ENCODE measurements around the gene VWC2L. TPM values are rescaled to one million over a fixed set of nuclear protein-coding genes. Genes with fewer than 3 reads are reported as not detected.

Gene VWC2L
- total RNA-seq, 1 donor from 2014 or later = not detected

GRCh38 chr2:214451516-214452275, 40.8 kb downstream of the VWC2L start:
- no peak overlapping the region for H3K27ac Mint-ChIP-seq (ENCODE audit: unreplicated experiment)
- H3K4me3 Mint-ChIP-seq (ENCODE audit: unreplicated experiment) = no peak overlapping the region
- DNase-seq (ENCODE audit: low spot score) = no peak
- no peaks in the 10 kb centered on the region for H3K9me3 Mint-ChIP-seq (ENCODE audit: unreplicated experiment)
- peaks cover 4% of the 10 kb centered on the region for H3K27me3 Mint-ChIP-seq (ENCODE audit: unreplicated experiment)
- no peak for TF ChIP-seq CTCF (IDR thresholded peaks at IDR 0.05; ENCODE audit: unreplicated experiment)
- H3K36me3 Mint-ChIP-seq (ENCODE audit: low read depth, unreplicated experiment) = no peaks in the 10 kb centered on the region
- H3K4me1 Mint-ChIP-seq (ENCODE audit: unreplicated experiment) = no peaks in the 10 kb centered on the region

- Mint-ChIP-seq H3K27me3 (ENCODE audit: unreplicated experiment) (peaks cover 9% of the 10 kb centered on the region), H3K4me3 (ENCODE audit: unreplicated experiment) (no peak overlapping the region), H3K27ac (ENCODE audit: unreplicated experiment) (no peak overlapping the region), H3K9me3 (ENCODE audit: unreplicated experiment) (no peaks in the 10 kb centered on the region), H3K4me1 (ENCODE audit: unreplicated experiment) (peaks cover 3% of the 10 kb centered on the region), H3K36me3 (ENCODE audit: low read depth, unreplicated experiment) (no peaks in the 10 kb centered on the region)
- no peak for TF ChIP-seq CTCF (IDR thresholded peaks at IDR 0.05; ENCODE audit: unreplicated experiment)
- DNase-seq (ENCODE audit: low spot score) = no peak
These were observed 54.7 kb downstream of the VWC2L start for GRCh38 chr2:214465363-214466146.

- Mint-ChIP-seq H3K36me3 (ENCODE audit: low read depth, unreplicated experiment) (no peaks in the 10 kb centered on the region), H3K27me3 (ENCODE audit: unreplicated experiment) (peaks cover under 1% of the 10 kb centered on the region), H3K27ac (ENCODE audit: unreplicated experiment) (no peak overlapping the region), H3K9me3 (ENCODE audit: unreplicated experiment) (no peaks in the 10 kb centered on the region), H3K4me3 (ENCODE audit: unreplicated experiment) (no peak overlapping the region), H3K4me1 (ENCODE audit: unreplicated experiment) (peaks cover 3% of the 10 kb centered on the region)
- no peak for TF ChIP-seq CTCF (IDR thresholded peaks at IDR 0.05; ENCODE audit: unreplicated experiment)
- DNase-seq (ENCODE audit: low spot score) = no peak
These were observed 58.9 kb downstream of the VWC2L start for GRCh38 chr2:214469728-214470127.

- no peaks in the 10 kb centered on the region for H3K27me3 Mint-ChIP-seq (ENCODE audit: unreplicated experiment)
- H3K4me1 Mint-ChIP-seq (ENCODE audit: unreplicated experiment) = no peaks in the 10 kb centered on the region
- H3K27ac Mint-ChIP-seq (ENCODE audit: unreplicated experiment) = no peak overlapping the region
- H3K36me3 Mint-ChIP-seq (ENCODE audit: low read depth, unreplicated experiment) = no peaks in the 10 kb centered on the region
- no peak for TF ChIP-seq CTCF (IDR thresholded peaks at IDR 0.05; ENCODE audit: unreplicated experiment)
- H3K4me3 Mint-ChIP-seq (ENCODE audit: unreplicated experiment) = no peak overlapping the region
- DNase-seq (ENCODE audit: low spot score) = no peak
- no peaks in the 10 kb centered on the region for H3K9me3 Mint-ChIP-seq (ENCODE audit: unreplicated experiment)
These were observed 60.5 kb downstream of the VWC2L start for GRCh38 chr2:214471382-214471781.

- TF ChIP-seq CTCF (IDR thresholded peaks at IDR 0.05; ENCODE audit: unreplicated experiment) = no peak
- no peak overlapping the region for H3K27ac Mint-ChIP-seq (ENCODE audit: unreplicated experiment)
- no peaks in the 10 kb centered on the region for H3K4me1 Mint-ChIP-seq (ENCODE audit: unreplicated experiment)
- DNase-seq (ENCODE audit: low spot score) = no peak
- no peaks in the 10 kb centered on the region for H3K36me3 Mint-ChIP-seq (ENCODE audit: low read depth, unreplicated experiment)
- H3K9me3 Mint-ChIP-seq (ENCODE audit: unreplicated experiment) = no peaks in the 10 kb centered on the region
- no peak overlapping the region for H3K4me3 Mint-ChIP-seq (ENCODE audit: unreplicated experiment)
- no peaks in the 10 kb centered on the region for H3K27me3 Mint-ChIP-seq (ENCODE audit: unreplicated experiment)
These were observed 61.1 kb downstream of the VWC2L start for GRCh38 chr2:214471990-214472389.
